ENCODE data around the gene RAB3GAP1.

RAB3GAP1 gene

DNA sequence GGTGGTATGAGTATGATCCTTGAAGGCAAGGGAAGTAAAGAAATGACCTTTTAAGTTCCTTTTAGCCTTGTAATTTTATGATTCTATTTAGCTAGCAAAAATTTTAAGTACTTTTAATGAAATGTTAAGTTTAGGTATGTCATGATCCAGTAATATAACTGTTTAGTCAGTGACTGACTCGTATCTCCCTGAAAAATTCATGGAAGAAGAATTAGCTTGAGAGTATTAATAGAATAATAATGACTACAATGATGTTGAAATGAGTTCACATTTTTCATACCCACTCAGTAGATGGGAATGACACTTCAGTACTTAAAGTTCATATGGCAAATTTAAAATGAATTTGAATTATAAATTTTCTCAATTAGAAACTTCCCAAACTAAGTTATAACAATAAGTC lies 14.6 kb downstream of the RAB3GAP1 start:
- no peaks in the 10 kb centered on the region for H3K4me1 ChIP-seq (ENCODE audit: control insufficient read depth, insufficient read depth, low read length)
- POLR2A ChIA-PET: no interaction called here
- H3K36me3 ChIP-seq (ENCODE audit: control insufficient read depth in 2 of 2, insufficient read depth in 1 of 2, low read length in 2 of 2): peaks cover 3 to 27% of the 10 kb centered on the region in 2 experiments; a peak in 2 of 3 replicates
- TF ChIP-seq, protein P1, sequence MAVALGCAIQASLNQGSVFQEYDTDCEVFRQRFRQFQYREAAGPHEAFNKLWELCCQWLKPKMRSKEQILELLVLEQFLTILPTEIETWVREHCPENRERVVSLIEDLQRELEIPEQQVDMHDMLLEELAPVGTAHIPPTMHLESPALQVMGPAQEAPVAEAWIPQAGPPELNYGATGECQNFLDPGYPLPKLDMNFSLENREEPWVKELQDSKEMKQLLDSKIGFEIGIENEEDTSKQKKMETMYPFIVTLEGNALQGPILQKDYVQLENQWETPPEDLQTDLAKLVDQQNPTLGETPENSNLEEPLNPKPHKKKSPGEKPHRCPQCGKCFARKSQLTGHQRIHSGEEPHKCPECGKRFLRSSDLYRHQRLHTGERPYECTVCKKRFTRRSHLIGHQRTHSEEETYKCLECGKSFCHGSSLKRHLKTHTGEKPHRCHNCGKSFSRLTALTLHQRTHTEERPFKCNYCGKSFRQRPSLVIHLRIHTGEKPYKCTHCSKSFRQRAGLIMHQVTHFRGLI (tag by site-specific recombination; IDR thresholded peaks at IDR 0.05): no peak
- TF ChIP-seq ZNF426 (tag by site-specific recombination; IDR thresholded peaks at IDR 0.05): no peak
- TF ChIP-seq ZNF23 (tag by site-specific recombination; IDR thresholded peaks at IDR 0.05; ENCODE audit: borderline replicate concordance): no peak
- no peak for TF ChIP-seq ZNF837 (tag by site-specific recombination; IDR thresholded peaks at IDR 0.05)
- no peak for TF ChIP-seq ZNF350 (tag by site-specific recombination; IDR thresholded peaks at IDR 0.05)
- no peak for TF ChIP-seq SCRT1 (tag by site-specific recombination; IDR thresholded peaks at IDR 0.05; ENCODE audit: borderline replicate concordance)
- TF ChIP-seq ZNF274 (IDR thresholded peaks at IDR 0.05; ENCODE audit: low read length): no peak
- TF ChIP-seq ZNF274 (tag by site-specific recombination; IDR thresholded peaks at IDR 0.05; ENCODE audit: borderline replicate concordance): no peak
- TF ChIP-seq, protein P2, sequence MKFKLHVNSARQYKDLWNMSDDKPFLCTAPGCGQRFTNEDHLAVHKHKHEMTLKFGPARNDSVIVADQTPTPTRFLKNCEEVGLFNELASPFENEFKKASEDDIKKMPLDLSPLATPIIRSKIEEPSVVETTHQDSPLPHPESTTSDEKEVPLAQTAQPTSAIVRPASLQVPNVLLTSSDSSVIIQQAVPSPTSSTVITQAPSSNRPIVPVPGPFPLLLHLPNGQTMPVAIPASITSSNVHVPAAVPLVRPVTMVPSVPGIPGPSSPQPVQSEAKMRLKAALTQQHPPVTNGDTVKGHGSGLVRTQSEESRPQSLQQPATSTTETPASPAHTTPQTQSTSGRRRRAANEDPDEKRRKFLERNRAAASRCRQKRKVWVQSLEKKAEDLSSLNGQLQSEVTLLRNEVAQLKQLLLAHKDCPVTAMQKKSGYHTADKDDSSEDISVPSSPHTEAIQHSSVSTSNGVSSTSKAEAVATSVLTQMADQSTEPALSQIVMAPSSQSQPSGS (tag by site-specific recombination; IDR thresholded peaks at IDR 0.05; ENCODE audit: low read depth): no peak
- no peak for TF ChIP-seq ZBTB21 (tag by site-specific recombination; IDR thresholded peaks at IDR 0.05)
- no peak for TF ChIP-seq ZNF37A (tag by site-specific recombination; IDR thresholded peaks at IDR 0.05)
- TF ChIP-seq, protein P3, sequence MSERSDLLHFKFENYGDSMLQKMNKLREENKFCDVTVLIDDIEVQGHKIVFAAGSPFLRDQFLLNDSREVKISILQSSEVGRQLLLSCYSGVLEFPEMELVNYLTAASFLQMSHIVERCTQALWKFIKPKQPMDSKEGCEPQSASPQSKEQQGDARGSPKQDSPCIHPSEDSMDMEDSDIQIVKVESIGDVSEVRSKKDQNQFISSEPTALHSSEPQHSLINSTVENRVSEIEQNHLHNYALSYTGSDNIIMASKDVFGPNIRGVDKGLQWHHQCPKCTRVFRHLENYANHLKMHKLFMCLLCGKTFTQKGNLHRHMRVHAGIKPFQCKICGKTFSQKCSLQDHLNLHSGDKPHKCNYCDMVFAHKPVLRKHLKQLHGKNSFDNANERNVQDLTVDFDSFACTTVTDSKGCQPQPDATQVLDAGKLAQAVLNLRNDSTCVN (tag by site-specific recombination; optimal IDR thresholded peaks at IDR 0.05): no peak
- TF ChIP-seq, protein P4, sequence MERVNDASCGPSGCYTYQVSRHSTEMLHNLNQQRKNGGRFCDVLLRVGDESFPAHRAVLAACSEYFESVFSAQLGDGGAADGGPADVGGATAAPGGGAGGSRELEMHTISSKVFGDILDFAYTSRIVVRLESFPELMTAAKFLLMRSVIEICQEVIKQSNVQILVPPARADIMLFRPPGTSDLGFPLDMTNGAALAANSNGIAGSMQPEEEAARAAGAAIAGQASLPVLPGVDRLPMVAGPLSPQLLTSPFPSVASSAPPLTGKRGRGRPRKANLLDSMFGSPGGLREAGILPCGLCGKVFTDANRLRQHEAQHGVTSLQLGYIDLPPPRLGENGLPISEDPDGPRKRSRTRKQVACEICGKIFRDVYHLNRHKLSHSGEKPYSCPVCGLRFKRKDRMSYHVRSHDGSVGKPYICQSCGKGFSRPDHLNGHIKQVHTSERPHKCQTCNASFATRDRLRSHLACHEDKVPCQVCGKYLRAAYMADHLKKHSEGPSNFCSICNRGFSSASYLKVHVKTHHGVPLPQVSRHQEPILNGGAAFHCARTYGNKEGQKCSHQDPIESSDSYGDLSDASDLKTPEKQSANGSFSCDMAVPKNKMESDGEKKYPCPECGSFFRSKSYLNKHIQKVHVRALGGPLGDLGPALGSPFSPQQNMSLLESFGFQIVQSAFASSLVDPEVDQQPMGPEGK (tag by site-specific recombination; IDR thresholded peaks at IDR 0.05): no peak
- no peak for TF ChIP-seq ZEB2 (tag by site-specific recombination; IDR thresholded peaks at IDR 0.05)
- no peak overlapping the region for H3K27ac ChIP-seq (ENCODE audit: extremely low read depth, low read depth, low read length)
- H3K9me3 ChIP-seq (ENCODE audit: control insufficient read depth, insufficient read depth, low read depth, low read length): no peaks in the 10 kb centered on the region
- no peak overlapping the region for H3K4me3 ChIP-seq (ENCODE audit: low read depth, low read length)
- CTCF ChIA-PET: interaction anchor here (1.1 kb wide), 1 partner anchor 24 kb away, joined by 3 read pairs; no protein-coding TSS in a partner anchor

DNA sequence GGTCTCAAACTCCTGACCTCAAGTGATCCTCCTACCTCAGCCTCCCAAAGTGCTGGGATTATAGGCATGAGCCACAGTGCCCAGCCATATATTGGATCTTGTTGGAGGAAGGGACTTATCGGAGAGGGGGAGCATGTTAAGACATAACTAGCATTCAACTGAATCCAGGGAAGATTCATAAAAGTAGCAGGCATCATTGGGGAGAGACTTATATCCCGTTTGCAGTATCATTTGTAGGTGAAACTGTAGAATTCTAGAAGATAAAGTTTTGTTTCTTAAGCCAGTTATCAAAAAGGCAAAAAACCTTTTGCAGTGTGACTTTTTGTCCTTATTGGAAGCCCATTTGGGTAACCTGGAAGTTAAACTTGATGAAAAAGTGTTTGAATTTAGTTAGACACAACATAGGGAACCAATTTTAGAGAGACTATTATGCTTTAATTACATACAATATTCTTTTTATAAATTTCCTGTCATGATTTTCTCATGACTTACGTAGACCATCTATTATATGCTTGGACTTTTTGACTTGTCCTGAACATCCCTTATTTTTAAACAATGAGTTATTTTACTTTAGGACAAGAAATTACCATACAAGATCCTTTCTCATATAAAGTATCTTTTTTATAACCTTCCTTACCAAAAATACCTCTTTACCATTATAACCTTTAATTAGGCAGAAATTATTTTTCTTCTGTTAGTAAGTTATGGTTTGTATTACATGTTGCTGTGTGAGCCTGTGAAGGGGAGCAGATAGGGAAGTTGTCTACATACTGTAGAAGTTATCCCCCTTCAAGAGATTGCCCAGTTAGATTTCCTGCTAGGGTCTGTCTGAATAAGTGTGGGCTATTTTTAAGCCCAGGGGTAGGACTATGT lies 20.3 kb downstream of the RAB3GAP1 start:
- no peaks in the 10 kb centered on the region for H3K4me1 ChIP-seq (ENCODE audit: control insufficient read depth, insufficient read depth, low read length)
- CTCF ChIA-PET: no interaction called here
- no peaks in the 10 kb centered on the region for H3K9me3 ChIP-seq (ENCODE audit: control insufficient read depth, insufficient read depth, low read depth, low read length)
- POLR2A ChIA-PET: no interaction called here
- no peak overlapping the region for H3K4me3 ChIP-seq (ENCODE audit: low read depth, low read length)
- peaks cover 3 to 25% of the 10 kb centered on the region in 2 experiments; a peak in 2 of 3 replicates for H3K36me3 ChIP-seq (ENCODE audit: control insufficient read depth in 2 of 2, insufficient read depth in 1 of 2, low read length in 2 of 2)
- no peak overlapping the region for H3K27ac ChIP-seq (ENCODE audit: extremely low read depth, low read depth, low read length)
- TF ChIP-seq TRIM28 (IDR thresholded peaks at IDR 0.05; ENCODE audit: borderline replicate concordance, low read length): peak; percentile 95
- TF ChIP-seq TCF7L2 (IDR thresholded peaks at IDR 0.05; ENCODE audit: borderline replicate concordance, low read depth, low read length): no peak
- TF ChIP-seq ZNF626 (tag by site-specific recombination; IDR thresholded peaks at IDR 0.05): 0 out of 2 replicates have a peak, but pooled peaks have one; percentile 73
- peak; percentile 59 for TF ChIP-seq ZNF549 (tag by site-specific recombination; IDR thresholded peaks at IDR 0.05)
- TF ChIP-seq ZNF394 (tag by site-specific recombination; IDR thresholded peaks at IDR 0.05; ENCODE audit: borderline replicate concordance): no peak
- peak; percentile 100 for TF ChIP-seq SETDB1 (IDR thresholded peaks at IDR 0.05; ENCODE audit: insufficient read length, low read length)

Measured in HEK293 (cell line).